ENCODE results near the gene P2RX3.

Gene P2RX3

DNA sequence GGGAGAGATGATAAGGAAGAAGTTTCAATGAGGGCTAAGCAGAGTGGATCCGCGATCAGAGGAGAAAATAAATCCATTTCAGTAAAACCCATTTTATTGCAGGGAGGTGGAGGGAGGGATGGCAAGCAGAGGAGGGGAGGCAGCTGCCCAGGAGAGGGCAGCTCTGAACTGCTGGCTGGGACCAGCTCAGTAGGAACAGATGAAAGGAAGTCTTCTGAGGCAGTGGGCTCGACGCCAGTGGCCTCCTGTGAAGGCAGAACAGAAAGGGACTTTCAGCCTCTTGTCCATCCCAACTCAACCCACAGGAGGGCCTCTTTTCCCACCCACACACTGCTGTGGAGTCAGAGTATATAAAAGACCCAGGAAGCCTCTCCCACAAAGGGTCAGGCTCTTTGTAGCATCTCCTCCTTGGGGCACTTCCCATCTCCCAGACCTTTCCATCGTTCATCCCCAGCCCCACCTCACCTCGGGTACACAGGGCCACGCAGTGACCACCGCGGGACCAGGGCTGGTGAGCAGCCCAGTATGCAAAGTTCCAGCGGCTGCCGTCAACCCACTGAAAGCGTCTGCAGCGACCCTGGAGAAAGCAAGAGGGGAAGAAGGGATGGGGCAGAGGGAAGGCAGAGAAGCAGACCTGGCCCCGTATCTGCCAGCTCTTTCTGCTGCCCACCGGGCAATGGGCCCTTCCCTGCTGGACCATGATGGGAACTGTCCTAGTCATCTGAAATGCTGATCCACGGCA, 49.3 kb downstream of the P2RX3 start:
- TF ChIP-seq, protein P1, sequence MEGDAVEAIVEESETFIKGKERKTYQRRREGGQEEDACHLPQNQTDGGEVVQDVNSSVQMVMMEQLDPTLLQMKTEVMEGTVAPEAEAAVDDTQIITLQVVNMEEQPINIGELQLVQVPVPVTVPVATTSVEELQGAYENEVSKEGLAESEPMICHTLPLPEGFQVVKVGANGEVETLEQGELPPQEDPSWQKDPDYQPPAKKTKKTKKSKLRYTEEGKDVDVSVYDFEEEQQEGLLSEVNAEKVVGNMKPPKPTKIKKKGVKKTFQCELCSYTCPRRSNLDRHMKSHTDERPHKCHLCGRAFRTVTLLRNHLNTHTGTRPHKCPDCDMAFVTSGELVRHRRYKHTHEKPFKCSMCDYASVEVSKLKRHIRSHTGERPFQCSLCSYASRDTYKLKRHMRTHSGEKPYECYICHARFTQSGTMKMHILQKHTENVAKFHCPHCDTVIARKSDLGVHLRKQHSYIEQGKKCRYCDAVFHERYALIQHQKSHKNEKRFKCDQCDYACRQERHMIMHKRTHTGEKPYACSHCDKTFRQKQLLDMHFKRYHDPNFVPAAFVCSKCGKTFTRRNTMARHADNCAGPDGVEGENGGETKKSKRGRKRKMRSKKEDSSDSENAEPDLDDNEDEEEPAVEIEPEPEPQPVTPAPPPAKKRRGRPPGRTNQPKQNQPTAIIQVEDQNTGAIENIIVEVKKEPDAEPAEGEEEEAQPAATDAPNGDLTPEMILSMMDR (IDR thresholded peaks at IDR 0.05; ENCODE audit: low read length), result no peak
- TF ChIP-seq EZH2 (IDR thresholded peaks at IDR 0.05; ENCODE audit: borderline replicate concordance, low read length), result no peak
- no peaks in the 10 kb centered on the region for H3K4me1 ChIP-seq (ENCODE audit: insufficient read depth, low read length, severe bottlenecking)
- H3K27me3 ChIP-seq (ENCODE audit: insufficient read depth, low read length), result 0 out of 2 replicates have a peak, but pooled peaks cover 8% of the 10 kb centered on the region
- no peak overlapping the region for H3K27ac ChIP-seq (ENCODE audit: low read depth, low read length, poor library complexity, severe bottlenecking)
- no peak overlapping the region for H2AFZ ChIP-seq (ENCODE audit: low read length)
- no peaks in the 10 kb centered on the region for H3K9me3 ChIP-seq (ENCODE audit: low read length)
- H3K9ac ChIP-seq (ENCODE audit: low read length), result no peak overlapping the region
- no peaks in the 10 kb centered on the region for H3K79me2 ChIP-seq (ENCODE audit: insufficient read depth, low read length)
- H3F3A ChIP-seq (ENCODE audit: insufficient read depth, low read length), result no peaks in the 10 kb centered on the region
- H3K9me2 ChIP-seq (ENCODE audit: low read depth, low read length), result no peaks in the 10 kb centered on the region
- no peak overlapping the region for H3K4me2 ChIP-seq (ENCODE audit: low read length)
- H4K20me1 ChIP-seq (ENCODE audit: insufficient read depth, low read length), result no peaks in the 10 kb centered on the region
- H3K36me3 ChIP-seq (ENCODE audit: insufficient read depth, low read length), result no peaks in the 10 kb centered on the region
- no peak overlapping the region for H3K4me3 ChIP-seq (ENCODE audit: low read depth, low read length, poor library complexity, severe bottlenecking)

DNA sequence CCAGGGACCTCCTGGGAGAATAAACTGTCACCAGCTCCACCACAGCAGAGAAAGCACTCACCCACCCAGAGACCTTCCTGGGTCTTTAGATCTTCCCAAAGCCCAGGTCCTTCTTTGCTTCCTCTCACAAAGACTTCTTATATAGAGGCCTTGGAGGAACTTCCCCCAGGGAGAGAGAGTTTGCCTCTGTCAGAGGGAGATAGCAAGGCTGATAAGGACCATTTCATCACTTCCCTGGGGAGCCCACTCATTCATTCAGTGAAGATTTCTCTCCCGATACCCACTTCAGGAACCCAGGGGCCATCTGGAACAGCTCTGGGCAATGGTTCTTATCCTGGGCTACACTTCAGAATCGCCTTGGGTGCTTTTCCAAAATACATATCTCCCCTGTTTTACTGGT, 52.4 kb downstream of the P2RX3 start, which contains the start of gene PRG2:
Gene PRG2, minus strand, starts transcription at position 116 of the 400 bp plus-strand sequence. CDS start 706 bp downstream, outside the sequence.
- H3K4me2 ChIP-seq (ENCODE audit: low read length), result no peak within 1 kb of the TSS
- TF ChIP-seq EZH2 (IDR thresholded peaks at IDR 0.05; ENCODE audit: borderline replicate concordance, low read length), result no peak
- TF ChIP-seq, protein P1 (IDR thresholded peaks at IDR 0.05; ENCODE audit: low read length), result no peak
- H3K27me3 ChIP-seq (ENCODE audit: insufficient read depth, low read length), result 0 out of 2 replicates have a peak, but pooled peaks cover 4% of the 10 kb centered on the region
- no peaks in the 10 kb centered on the region for H4K20me1 ChIP-seq (ENCODE audit: insufficient read depth, low read length)
- H3K9me3 ChIP-seq (ENCODE audit: low read length), result no peaks in the 10 kb centered on the region
- H3F3A ChIP-seq (ENCODE audit: insufficient read depth, low read length), result no peaks in the 10 kb centered on the region
- H3K36me3 ChIP-seq (ENCODE audit: insufficient read depth, low read length), result no peaks in the 10 kb centered on the region
- H3K4me1 ChIP-seq (ENCODE audit: insufficient read depth, low read length, severe bottlenecking), result no peaks in the 10 kb centered on the region
- no peak within 1 kb of the TSS for H2AFZ ChIP-seq (ENCODE audit: low read length)
- no peak within 1 kb of the TSS for H3K27ac ChIP-seq (ENCODE audit: low read depth, low read length, poor library complexity, severe bottlenecking)
- no peak within 1 kb of the TSS for H3K9ac ChIP-seq (ENCODE audit: low read length)
- H3K4me3 ChIP-seq (ENCODE audit: low read depth, low read length, poor library complexity, severe bottlenecking), result no peak within 1 kb of the TSS
- H3K79me2 ChIP-seq (ENCODE audit: insufficient read depth, low read length), result no peaks in the 10 kb centered on the region
- no peaks in the 10 kb centered on the region for H3K9me2 ChIP-seq (ENCODE audit: low read depth, low read length)

DNA sequence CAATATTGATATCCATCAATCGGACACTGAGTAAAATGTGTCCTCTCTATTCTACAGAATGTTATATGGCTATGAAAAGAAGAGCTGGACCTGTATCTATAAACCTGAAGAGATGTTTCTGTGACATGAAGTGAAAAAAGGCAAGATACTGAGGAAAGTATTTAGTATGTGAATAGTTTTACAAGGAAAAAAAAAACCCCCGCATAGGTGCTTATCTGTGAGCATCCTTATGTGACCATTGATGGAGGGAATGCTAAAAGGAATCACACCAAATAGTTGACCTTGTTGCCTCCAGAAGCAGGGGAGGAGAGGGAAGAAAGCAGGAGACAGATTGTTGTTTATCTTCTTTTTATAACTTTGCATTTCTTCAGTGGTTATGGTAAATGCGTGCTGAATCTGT, 53.0 kb downstream of the P2RX3 start:
- H3K4me3 ChIP-seq (ENCODE audit: low read depth, low read length, poor library complexity, severe bottlenecking), result no peak overlapping the region
- no peaks in the 10 kb centered on the region for H3K4me1 ChIP-seq (ENCODE audit: insufficient read depth, low read length, severe bottlenecking)
- H3K27ac ChIP-seq (ENCODE audit: low read depth, low read length, poor library complexity, severe bottlenecking), result no peak overlapping the region
- H3K9me2 ChIP-seq (ENCODE audit: low read depth, low read length), result no peaks in the 10 kb centered on the region
- no peaks in the 10 kb centered on the region for H3K9me3 ChIP-seq (ENCODE audit: low read length)
- H3K9ac ChIP-seq (ENCODE audit: low read length), result no peak overlapping the region
- no peak overlapping the region for H2AFZ ChIP-seq (ENCODE audit: low read length)
- H3K36me3 ChIP-seq (ENCODE audit: insufficient read depth, low read length), result no peaks in the 10 kb centered on the region
- TF ChIP-seq EZH2 (IDR thresholded peaks at IDR 0.05; ENCODE audit: borderline replicate concordance, low read length), result no peak
- TF ChIP-seq, protein P1 (IDR thresholded peaks at IDR 0.05; ENCODE audit: low read length), result no peak
- no peaks in the 10 kb centered on the region for H4K20me1 ChIP-seq (ENCODE audit: insufficient read depth, low read length)
- no peaks in the 10 kb centered on the region for H3K79me2 ChIP-seq (ENCODE audit: insufficient read depth, low read length)
- 0 out of 2 replicates have a peak, but pooled peaks cover 3% of the 10 kb centered on the region for H3K27me3 ChIP-seq (ENCODE audit: insufficient read depth, low read length)
- no peak overlapping the region for H3K4me2 ChIP-seq (ENCODE audit: low read length)
- no peaks in the 10 kb centered on the region for H3F3A ChIP-seq (ENCODE audit: insufficient read depth, low read length)
